ENCODE data around the gene ERBB4. TPM values are rescaled to one million over a fixed set of nuclear protein-coding genes. Genes with fewer than 3 reads are reported as not detected.

ERBB4 gene
- total RNA-seq, 1 donor, result 5.8 TPM

DNA sequence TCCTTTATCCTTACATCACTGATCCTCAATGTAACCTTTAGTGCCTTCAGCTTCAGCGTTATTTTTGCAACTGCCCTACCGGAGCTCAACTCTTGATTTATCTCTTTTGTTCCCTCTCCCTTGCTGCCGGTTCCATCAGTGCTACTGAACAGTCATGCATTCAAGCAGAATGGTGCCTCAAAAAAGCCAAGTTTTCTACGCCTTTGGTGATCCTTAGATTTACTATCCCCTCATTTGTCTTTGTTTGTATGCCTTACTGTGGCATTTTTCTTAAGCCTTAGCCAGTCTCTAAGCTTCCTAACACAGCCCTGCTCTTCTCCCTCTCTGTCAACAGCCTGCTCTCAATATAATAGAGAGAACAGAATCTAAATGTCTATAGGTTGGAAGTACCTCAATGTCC lies 1134.5 kb downstream of the ERBB4 start:
- DNase-seq (ENCODE audit: low read depth), result no peak
- TF ChIP-seq, protein P1, sequence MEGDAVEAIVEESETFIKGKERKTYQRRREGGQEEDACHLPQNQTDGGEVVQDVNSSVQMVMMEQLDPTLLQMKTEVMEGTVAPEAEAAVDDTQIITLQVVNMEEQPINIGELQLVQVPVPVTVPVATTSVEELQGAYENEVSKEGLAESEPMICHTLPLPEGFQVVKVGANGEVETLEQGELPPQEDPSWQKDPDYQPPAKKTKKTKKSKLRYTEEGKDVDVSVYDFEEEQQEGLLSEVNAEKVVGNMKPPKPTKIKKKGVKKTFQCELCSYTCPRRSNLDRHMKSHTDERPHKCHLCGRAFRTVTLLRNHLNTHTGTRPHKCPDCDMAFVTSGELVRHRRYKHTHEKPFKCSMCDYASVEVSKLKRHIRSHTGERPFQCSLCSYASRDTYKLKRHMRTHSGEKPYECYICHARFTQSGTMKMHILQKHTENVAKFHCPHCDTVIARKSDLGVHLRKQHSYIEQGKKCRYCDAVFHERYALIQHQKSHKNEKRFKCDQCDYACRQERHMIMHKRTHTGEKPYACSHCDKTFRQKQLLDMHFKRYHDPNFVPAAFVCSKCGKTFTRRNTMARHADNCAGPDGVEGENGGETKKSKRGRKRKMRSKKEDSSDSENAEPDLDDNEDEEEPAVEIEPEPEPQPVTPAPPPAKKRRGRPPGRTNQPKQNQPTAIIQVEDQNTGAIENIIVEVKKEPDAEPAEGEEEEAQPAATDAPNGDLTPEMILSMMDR (IDR thresholded peaks at IDR 0.05; ENCODE audit: insufficient read depth, low read length), result no peak
- H3K4me3 ChIP-seq (ENCODE audit: low read depth, low read length), result no peak overlapping the region

DNA sequence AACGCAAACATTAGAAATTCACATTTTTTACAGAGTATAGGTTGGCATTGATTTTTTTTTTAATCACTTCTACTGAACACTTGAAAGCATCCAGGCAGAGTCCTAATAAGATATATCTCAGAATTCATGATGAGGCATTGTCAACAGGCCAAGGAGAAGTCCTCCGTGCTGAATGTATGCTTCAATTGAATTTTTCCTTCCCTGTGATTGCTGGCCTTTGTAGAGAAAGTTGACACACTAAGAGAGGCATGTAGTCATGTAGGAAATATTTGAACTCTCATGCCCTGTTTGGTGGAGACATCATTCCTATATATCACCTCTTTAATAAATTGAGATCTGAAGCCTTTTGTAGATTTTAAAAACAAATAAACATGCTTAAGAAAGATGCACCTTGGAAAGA lies 1137.3 kb downstream of the ERBB4 start:
- H3K4me3 ChIP-seq (ENCODE audit: low read depth, low read length), result no peak overlapping the region
- TF ChIP-seq, protein P1 (IDR thresholded peaks at IDR 0.05; ENCODE audit: insufficient read depth, low read length), result no peak
- peak; percentile 3 for DNase-seq (ENCODE audit: low read depth)

DNA sequence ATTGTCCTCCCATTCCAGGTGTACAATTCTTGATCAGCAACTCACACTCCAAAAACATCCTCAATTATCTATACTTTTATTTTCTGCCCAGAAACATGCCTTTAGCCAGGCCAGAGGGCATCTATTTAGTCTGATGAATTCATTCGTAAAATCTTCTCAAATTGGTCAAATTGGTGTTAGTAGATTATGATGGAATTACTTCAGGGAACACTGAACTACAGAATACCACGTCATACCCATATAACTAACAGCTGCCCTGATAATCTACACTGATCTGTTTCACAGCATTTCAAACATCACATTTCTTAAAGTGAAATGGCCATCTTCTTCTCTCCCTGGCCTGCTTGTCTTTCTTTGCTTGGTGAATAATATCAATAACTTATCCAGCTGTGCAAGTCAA lies 1140.8 kb downstream of the ERBB4 start:
- TF ChIP-seq, protein P1 (IDR thresholded peaks at IDR 0.05; ENCODE audit: insufficient read depth, low read length), result no peak
- H3K4me3 ChIP-seq (ENCODE audit: low read depth, low read length), result no peak overlapping the region
- no peak for DNase-seq (ENCODE audit: low read depth)

DNA sequence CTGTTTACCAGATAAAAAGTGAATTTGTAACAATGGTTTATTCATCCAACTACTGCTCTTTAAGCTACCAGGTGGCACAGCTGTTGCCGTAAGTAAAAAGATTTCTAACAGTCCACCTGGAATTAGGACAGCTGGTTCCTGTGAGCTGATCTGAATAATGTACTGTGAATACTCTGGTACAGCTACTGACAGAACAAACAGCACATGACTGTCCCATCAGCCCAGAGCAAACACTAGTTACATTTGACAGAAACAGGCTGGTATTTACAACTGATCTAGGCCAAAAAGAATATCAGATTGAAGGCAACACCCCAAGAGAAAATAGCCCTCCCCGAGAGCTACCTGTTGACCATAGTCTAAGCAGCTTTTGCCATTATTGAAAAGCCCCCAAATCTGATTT lies 1141.8 kb downstream of the ERBB4 start:
- DNase-seq (ENCODE audit: low read depth), result no peak
- no peak overlapping the region for H3K4me3 ChIP-seq (ENCODE audit: low read depth, low read length)
- TF ChIP-seq, protein P1 (IDR thresholded peaks at IDR 0.05; ENCODE audit: insufficient read depth, low read length), result no peak

DNA sequence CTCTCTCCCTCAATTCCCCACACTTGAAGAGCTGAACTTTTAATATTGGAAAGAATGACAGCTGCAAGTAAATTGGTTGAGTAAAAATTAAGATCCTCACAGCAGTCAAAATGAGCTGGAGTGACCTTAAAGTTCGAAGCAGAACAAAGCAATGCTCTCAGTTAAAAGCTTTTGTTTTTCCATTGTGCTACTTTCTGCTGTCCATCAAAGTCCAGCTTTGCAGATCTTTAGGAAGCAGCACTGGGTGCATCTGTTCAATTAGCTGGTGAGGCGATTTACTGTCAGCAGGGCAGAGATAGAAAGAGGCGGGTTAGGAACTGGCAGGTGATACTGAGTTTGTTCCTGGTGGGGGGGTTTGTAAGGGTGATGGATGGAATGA lies 1147.4 kb downstream of the ERBB4 start:
- no peak for DNase-seq (ENCODE audit: low read depth)
- H3K4me3 ChIP-seq (ENCODE audit: low read depth, low read length), result no peak overlapping the region
- TF ChIP-seq, protein P1 (IDR thresholded peaks at IDR 0.05; ENCODE audit: insufficient read depth, low read length), result no peak

DNA sequence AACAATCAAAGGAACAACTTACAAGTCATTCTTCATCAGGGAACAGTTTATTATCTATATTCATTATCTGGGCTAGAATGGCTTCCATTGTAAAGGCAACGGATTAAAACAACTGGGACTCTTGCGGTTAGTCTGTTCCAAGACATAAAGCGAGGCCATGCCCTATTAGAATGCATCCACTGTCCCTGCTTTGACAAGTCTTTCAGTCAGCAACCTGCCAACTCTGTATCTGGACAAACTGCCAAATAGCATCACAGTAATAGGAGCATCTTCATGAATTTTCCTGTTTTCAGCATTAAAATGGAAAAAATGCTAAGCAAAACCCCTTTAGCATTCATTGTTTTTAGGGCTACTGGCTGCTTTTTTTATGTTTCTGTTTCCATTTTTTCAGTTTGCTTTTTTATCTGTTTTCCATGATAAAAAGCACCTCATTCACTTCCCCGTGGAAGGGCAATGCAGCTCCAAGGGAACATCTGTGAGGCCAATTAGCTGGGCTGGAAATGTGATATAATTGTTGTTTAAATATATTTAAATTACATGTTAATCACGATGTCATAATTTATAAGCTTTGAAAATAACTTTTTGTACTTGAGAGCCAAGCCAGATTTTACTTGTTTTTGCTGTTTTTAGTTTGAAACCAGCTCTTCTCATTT lies 1147.9 kb downstream of the ERBB4 start:
- H3K4me3 ChIP-seq (ENCODE audit: low read depth, low read length), result no peak overlapping the region
- TF ChIP-seq, protein P1 (IDR thresholded peaks at IDR 0.05; ENCODE audit: insufficient read depth, low read length), result no peak
- DNase-seq (ENCODE audit: low read depth), result no peak

DNA sequence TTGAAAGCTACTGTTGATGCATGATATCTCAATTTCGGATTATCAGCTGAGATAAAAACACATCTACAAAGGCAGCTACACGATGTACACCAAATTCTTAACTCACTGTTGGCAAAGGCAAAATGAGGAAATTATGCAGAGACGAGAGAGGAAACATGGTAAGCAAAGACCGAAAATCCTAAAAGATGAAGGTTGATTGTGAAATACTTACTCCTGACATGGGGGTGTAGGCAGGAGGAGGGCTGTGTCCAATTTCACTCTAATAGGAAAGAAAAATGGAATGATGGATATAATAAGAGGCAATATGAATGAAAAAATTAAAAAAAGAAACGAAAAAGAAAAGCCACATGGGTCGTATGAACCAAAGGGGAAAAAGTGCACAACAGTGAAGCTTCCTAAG lies 1150.9 kb downstream of the ERBB4 start:
- H3K4me3 ChIP-seq (ENCODE audit: low read depth, low read length), result no peak overlapping the region
- DNase-seq (ENCODE audit: low read depth), result no peak
- TF ChIP-seq, protein P1 (IDR thresholded peaks at IDR 0.05; ENCODE audit: insufficient read depth, low read length), result no peak

Measured in fibroblast of the aortic adventitia (primary cell).